Nephron progenitor cell (in vitro differentiated cells): ENCODE results near the gene GALNS.

Source experiments
- DNase-seq: peaks from one replicate; pipeline ENCODE4 v3.0.0; 2021
- H3K27ac Mint-ChIP-seq: 2 replicates; pipeline ENCODE4 v1.8.0; 2021; ENCODE audit warnings: mild to moderate bottlenecking, moderate library complexity, mixed read lengths
- H3K27me3 Mint-ChIP-seq: 2 replicates; pipeline ENCODE4 v1.8.0; 2021; ENCODE audit warnings: mild to moderate bottlenecking, low read depth, mixed read lengths; ENCODE audit not compliant: poor library complexity
- H3K36me3 Mint-ChIP-seq: 2 replicates; pipeline ENCODE4 v1.8.0; 2021; ENCODE audit warnings: low read depth, mixed read lengths
- H3K4me1 Mint-ChIP-seq: 2 replicates; pipeline ENCODE4 v1.8.0; 2021; ENCODE audit warnings: mixed read lengths
- H3K4me3 Mint-ChIP-seq: 2 replicates; pipeline ENCODE4 v1.8.0; 2021; ENCODE audit warnings: mild to moderate bottlenecking, moderate library complexity, mixed read lengths
- H3K9me3 Mint-ChIP-seq: 2 replicates; pipeline ENCODE4 v1.8.0; 2021; ENCODE audit warnings: mild to moderate bottlenecking, moderate library complexity, mixed read lengths
- CTCF ChIP-seq: fragments of 200-600 bp; sonication (generic); IDR thresholded peaks from 2 replicates; pipeline ENCODE4 v1.5.0; 2021; ENCODE audit warnings: antibody characterized with exemption

Gene GALNS

DNA sequence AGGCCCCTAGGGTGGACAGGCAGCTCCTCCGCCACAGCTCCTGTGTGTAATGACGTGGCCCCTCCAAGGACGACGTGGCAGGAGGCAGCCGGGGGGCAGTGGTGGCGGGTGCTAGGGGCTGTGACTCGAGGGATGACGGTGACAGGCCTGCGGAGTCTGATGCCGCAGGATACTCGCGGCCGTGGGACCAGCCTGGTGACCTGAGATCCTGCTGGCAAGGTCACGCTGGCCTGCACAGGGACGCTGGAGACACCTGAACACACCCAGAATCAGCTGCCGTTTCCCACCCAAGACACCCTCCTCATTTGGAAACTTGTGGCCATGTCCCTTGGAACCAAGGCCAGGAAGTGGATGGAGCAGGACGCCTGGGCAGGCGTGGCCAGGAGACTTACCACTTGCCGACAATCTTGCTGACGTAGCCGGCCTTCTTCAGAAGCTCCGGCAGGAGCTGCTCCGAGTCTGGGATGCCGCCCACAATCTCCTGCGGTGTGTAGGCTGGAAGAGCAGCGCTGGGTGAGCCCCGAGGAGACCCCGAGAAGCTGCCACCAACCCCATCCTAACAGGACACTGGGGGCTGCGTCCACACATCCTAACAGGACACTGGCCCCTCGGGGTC, 16.0 kb downstream of the GALNS start:
- Mint-ChIP-seq H3K27me3 (peaks cover 5% of the 10 kb centered on the region), H3K36me3 (no peaks in the 10 kb centered on the region), H3K9me3 (no peaks in the 10 kb centered on the region), H3K4me3 (no peak overlapping the region), H3K27ac (no peak overlapping the region), H3K4me1 (peaks cover 8% of the 10 kb centered on the region)
- DNase-seq, result no peak
- no peak for TF ChIP-seq CTCF

- TF ChIP-seq CTCF, result no peak
- peak overlapping the region; percentile 83 for H3K27ac Mint-ChIP-seq
- H3K9me3 Mint-ChIP-seq, result no peaks in the 10 kb centered on the region
- H3K4me3 Mint-ChIP-seq, result no peak overlapping the region
- H3K4me1 Mint-ChIP-seq, result peaks cover 8% of the 10 kb centered on the region
- peaks cover 5% of the 10 kb centered on the region for H3K27me3 Mint-ChIP-seq
- no peaks in the 10 kb centered on the region for H3K36me3 Mint-ChIP-seq
- DNase-seq, result no peak
These were observed 16.8 kb downstream of the GALNS start for GRCh38 chr16:88839745-88840599.

DNA sequence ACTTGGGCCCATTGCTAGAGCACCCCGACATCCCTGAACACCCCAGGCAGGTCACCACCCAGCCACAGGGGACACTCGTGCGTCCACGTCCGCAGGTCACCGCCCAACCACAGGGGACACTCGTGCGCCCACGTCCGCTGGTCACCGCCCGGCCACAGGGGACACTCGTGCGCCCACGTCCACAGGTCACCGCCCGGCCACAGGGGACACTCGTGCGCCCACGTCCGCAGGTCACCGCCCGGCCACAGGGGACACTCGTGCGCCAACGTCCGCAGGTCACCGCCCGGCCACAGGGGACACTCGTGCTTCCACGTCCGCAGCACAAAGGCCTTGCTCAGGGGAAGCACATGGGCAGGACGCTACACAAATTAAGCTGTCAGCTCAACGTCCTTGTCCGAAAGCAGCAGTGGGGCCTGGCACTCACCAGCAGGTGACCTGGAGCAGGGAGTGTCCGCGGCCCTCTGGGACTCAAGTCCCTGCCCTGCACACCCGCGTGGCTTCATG, 17.7 kb downstream of the GALNS start:
- Mint-ChIP-seq H3K4me3 (no peak overlapping the region), H3K4me1 (peaks cover 4% of the 10 kb centered on the region), H3K27ac (no peak overlapping the region), H3K27me3 (peaks cover 5% of the 10 kb centered on the region), H3K36me3 (no peaks in the 10 kb centered on the region), H3K9me3 (no peaks in the 10 kb centered on the region)
- DNase-seq, result no peak
- TF ChIP-seq CTCF, result no peak

DNA sequence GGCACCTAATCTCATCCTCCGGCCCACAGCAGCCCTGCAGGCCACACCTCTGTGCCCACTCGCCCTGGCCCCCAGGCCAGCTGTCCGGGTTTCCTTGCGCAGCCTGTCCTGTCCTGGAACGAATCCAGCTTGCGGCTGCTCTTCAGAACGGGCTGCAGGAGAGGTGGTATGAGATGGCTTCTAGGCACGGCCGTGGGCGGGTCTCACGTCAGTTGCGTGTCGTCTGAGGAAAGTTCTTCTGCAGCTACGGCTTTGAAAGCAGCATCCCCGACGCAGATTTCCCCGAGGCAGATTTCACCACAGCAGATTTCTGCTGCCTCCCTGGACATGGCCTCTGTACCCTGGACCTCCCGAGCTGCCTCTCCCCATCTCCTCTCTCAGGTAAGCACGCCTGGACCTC, 18.2 kb downstream of the GALNS start:
- peaks cover 3% of the 10 kb centered on the region for H3K4me1 Mint-ChIP-seq
- H3K36me3 Mint-ChIP-seq, result no peaks in the 10 kb centered on the region

DNA sequence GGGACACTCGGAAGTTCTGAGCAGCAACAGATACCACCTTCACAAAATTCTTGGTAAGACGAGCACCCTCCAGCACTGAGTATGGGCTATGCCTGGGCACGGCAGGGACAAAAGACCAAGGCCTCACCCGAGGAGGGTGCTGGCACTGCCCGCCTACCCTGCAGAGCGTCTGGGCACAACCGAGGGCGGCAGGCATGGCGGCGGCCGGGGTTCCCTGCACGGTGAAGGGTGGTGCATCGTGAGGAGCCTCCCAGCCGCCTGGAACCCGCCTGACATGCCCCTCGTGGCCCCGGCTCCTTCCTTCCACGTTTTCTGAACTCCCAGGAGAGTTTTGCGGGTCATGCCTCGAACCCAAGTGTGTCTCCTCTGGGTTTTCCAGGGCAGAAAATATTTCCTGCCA, 18.9 kb downstream of the GALNS start:
- Mint-ChIP-seq H3K36me3 (no peaks in the 10 kb centered on the region), H3K4me1 (peaks cover 6% of the 10 kb centered on the region), H3K27me3 (peaks cover 9% of the 10 kb centered on the region), H3K9me3 (no peaks in the 10 kb centered on the region), H3K4me3 (no peak overlapping the region), H3K27ac (no peak overlapping the region)
- DNase-seq, result no peak
- TF ChIP-seq CTCF, result no peak

More for the DNA sequence above, 18.2 kb downstream of the GALNS start:
- Mint-ChIP-seq H3K9me3 (no peaks in the 10 kb centered on the region), H3K27ac (no peak overlapping the region), H3K4me3 (no peak overlapping the region), H3K27me3 (peaks cover 7% of the 10 kb centered on the region)
- TF ChIP-seq CTCF, result no peak
- DNase-seq, result no peak
